Activated T-cell treated with anti-CD3 and anti-CD28 coated beads, Interleukin-2, amount 50 U/mL, for 24 hours (primary cell): ENCODE data around the gene MDFI.

Source experiments
- DNase-seq: peaks from one replicate; pipeline ENCODE4 v3.0.0-alpha.2; 2020
- H3K27ac Mint-ChIP-seq: 2 replicates; pipeline ENCODE4 v1.8.0; 2020; ENCODE audit warnings: mild to moderate bottlenecking, mixed read lengths
- H3K27me3 Mint-ChIP-seq: 2 replicates; pipeline ENCODE4 v1.8.0; 2020; ENCODE audit warnings: mixed read lengths
- H3K36me3 Mint-ChIP-seq: 2 replicates; pipeline ENCODE4 v1.8.0; 2020; ENCODE audit warnings: low read depth, mixed read lengths
- H3K4me1 Mint-ChIP-seq: 2 replicates; pipeline ENCODE4 v1.8.0; 2020; ENCODE audit warnings: low read depth, mixed read lengths
- H3K4me3 Mint-ChIP-seq: 2 replicates; pipeline ENCODE4 v1.8.0; 2020; ENCODE audit warnings: mild to moderate bottlenecking, moderate library complexity, mixed read lengths
- H3K9me3 Mint-ChIP-seq: 2 replicates; pipeline ENCODE4 v1.8.0; 2020; ENCODE audit warnings: mixed read lengths

The MDFI gene

GRCh38 chr6:41635365-41635764 is 2.9 kb upstream of the MDFI start:
- no peak for DNase-seq
- no peak overlapping the region for H3K4me3 Mint-ChIP-seq
- no peak overlapping the region for H3K27ac Mint-ChIP-seq
- H3K9me3 Mint-ChIP-seq, result no peaks in the 10 kb centered on the region
- peaks cover 66% of the 10 kb centered on the region for H3K27me3 Mint-ChIP-seq
- H3K4me1 Mint-ChIP-seq, result peaks cover 11% of the 10 kb centered on the region
- no peaks in the 10 kb centered on the region for H3K36me3 Mint-ChIP-seq

- Mint-ChIP-seq H3K27ac (no peak overlapping the region), H3K4me1 (peaks cover 11% of the 10 kb centered on the region), H3K4me3 (no peak overlapping the region), H3K36me3 (no peaks in the 10 kb centered on the region), H3K27me3 (peaks cover 72% of the 10 kb centered on the region), H3K9me3 (no peaks in the 10 kb centered on the region)
- DNase-seq, result no peak
These were observed 1.5 kb upstream of the MDFI start for GRCh38 chr6:41636833-41637193.

GRCh38 chr6:41637194-41638001 is 870 bp upstream of the MDFI start:
- Mint-ChIP-seq H3K4me1 (peaks cover 11% of the 10 kb centered on the region), H3K36me3 (no peaks in the 10 kb centered on the region), H3K27ac (no peak overlapping the region), H3K9me3 (no peaks in the 10 kb centered on the region), H3K27me3 (peaks cover 72% of the 10 kb centered on the region), H3K4me3 (peak overlapping the region; percentile 64)
- DNase-seq, result no peak

- no peaks in the 10 kb centered on the region for H3K36me3 Mint-ChIP-seq
- peaks cover 77% of the 10 kb centered on the region for H3K27me3 Mint-ChIP-seq
- H3K4me3 Mint-ChIP-seq, result peak overlapping the region; percentile 43
- DNase-seq, result no peak
- H3K27ac Mint-ChIP-seq, result no peak overlapping the region
- no peaks in the 10 kb centered on the region for H3K9me3 Mint-ChIP-seq
- peaks cover 11% of the 10 kb centered on the region for H3K4me1 Mint-ChIP-seq
These were observed 904 bp downstream of the MDFI start for GRCh38 chr6:41638935-41639808.

- no peak overlapping the region for H3K27ac Mint-ChIP-seq
- no peak for DNase-seq
- peaks cover 70% of the 10 kb centered on the region for H3K27me3 Mint-ChIP-seq
- no peaks in the 10 kb centered on the region for H3K9me3 Mint-ChIP-seq
- H3K36me3 Mint-ChIP-seq, result no peaks in the 10 kb centered on the region
- no peak overlapping the region for H3K4me3 Mint-ChIP-seq
- H3K4me1 Mint-ChIP-seq, result peaks cover 11% of the 10 kb centered on the region
These were observed 1.6 kb downstream of the MDFI start for GRCh38 chr6:41639809-41640371.

GRCh38 chr6:41640426-41640825 is 2.2 kb downstream of the MDFI start:
- Mint-ChIP-seq H3K36me3 (no peaks in the 10 kb centered on the region), H3K9me3 (no peaks in the 10 kb centered on the region), H3K4me1 (peaks cover 11% of the 10 kb centered on the region), H3K27ac (no peak overlapping the region), H3K4me3 (no peak overlapping the region), H3K27me3 (peaks cover 67% of the 10 kb centered on the region)
- DNase-seq, result no peak

- Mint-ChIP-seq H3K4me3 (no peak overlapping the region), H3K4me1 (peaks cover 11% of the 10 kb centered on the region), H3K27me3 (peaks cover 59% of the 10 kb centered on the region), H3K27ac (no peak overlapping the region), H3K9me3 (no peaks in the 10 kb centered on the region), H3K36me3 (no peaks in the 10 kb centered on the region)
- DNase-seq, result no peak
These were observed 3.2 kb downstream of the MDFI start for GRCh38 chr6:41641352-41641925.

GRCh38 chr6:41642090-41642959 is 4.1 kb downstream of the MDFI start:
- Mint-ChIP-seq H3K27me3 (peaks cover 54% of the 10 kb centered on the region), H3K36me3 (no peaks in the 10 kb centered on the region)

GRCh38 chr6:41642960-41643898 is 5.0 kb downstream of the MDFI start:
- Mint-ChIP-seq H3K4me3 (no peak overlapping the region), H3K27ac (no peak overlapping the region), H3K4me1 (peaks cover 4% of the 10 kb centered on the region), H3K27me3 (peaks cover 46% of the 10 kb centered on the region), H3K9me3 (no peaks in the 10 kb centered on the region), H3K36me3 (no peaks in the 10 kb centered on the region)
- DNase-seq, result no peak

More at GRCh38 chr6:41642090-41642959, 4.1 kb downstream of the MDFI start:
- no peak for DNase-seq
- Mint-ChIP-seq H3K9me3 (no peaks in the 10 kb centered on the region), H3K27ac (no peak overlapping the region), H3K4me3 (no peak overlapping the region), H3K4me1 (peaks cover 9% of the 10 kb centered on the region)

GRCh38 chr6:41643899-41644269 is 5.6 kb downstream of the MDFI start:
- H3K27ac Mint-ChIP-seq, result no peak overlapping the region
- peaks cover 40% of the 10 kb centered on the region for H3K27me3 Mint-ChIP-seq
- H3K4me1 Mint-ChIP-seq, result peaks cover 2% of the 10 kb centered on the region
- no peak for DNase-seq
- no peaks in the 10 kb centered on the region for H3K36me3 Mint-ChIP-seq
- no peaks in the 10 kb centered on the region for H3K9me3 Mint-ChIP-seq
- H3K4me3 Mint-ChIP-seq, result no peak overlapping the region

GRCh38 chr6:41644297-41644879 is 6.1 kb downstream of the MDFI start:
- DNase-seq, result no peak
- Mint-ChIP-seq H3K4me1 (no peaks in the 10 kb centered on the region), H3K9me3 (no peaks in the 10 kb centered on the region), H3K27ac (no peak overlapping the region), H3K36me3 (no peaks in the 10 kb centered on the region), H3K4me3 (no peak overlapping the region), H3K27me3 (peaks cover 35% of the 10 kb centered on the region)

- no peaks in the 10 kb centered on the region for H3K4me1 Mint-ChIP-seq
- H3K4me3 Mint-ChIP-seq, result no peak overlapping the region
- no peaks in the 10 kb centered on the region for H3K36me3 Mint-ChIP-seq
- H3K27ac Mint-ChIP-seq, result no peak overlapping the region
- no peaks in the 10 kb centered on the region for H3K9me3 Mint-ChIP-seq
- DNase-seq, result no peak
- peaks cover 27% of the 10 kb centered on the region for H3K27me3 Mint-ChIP-seq
These were observed 6.8 kb downstream of the MDFI start for GRCh38 chr6:41645007-41645618.
